ENCODE measurements around the gene UVRAG.

- TF ChIP-seq, protein P1, sequence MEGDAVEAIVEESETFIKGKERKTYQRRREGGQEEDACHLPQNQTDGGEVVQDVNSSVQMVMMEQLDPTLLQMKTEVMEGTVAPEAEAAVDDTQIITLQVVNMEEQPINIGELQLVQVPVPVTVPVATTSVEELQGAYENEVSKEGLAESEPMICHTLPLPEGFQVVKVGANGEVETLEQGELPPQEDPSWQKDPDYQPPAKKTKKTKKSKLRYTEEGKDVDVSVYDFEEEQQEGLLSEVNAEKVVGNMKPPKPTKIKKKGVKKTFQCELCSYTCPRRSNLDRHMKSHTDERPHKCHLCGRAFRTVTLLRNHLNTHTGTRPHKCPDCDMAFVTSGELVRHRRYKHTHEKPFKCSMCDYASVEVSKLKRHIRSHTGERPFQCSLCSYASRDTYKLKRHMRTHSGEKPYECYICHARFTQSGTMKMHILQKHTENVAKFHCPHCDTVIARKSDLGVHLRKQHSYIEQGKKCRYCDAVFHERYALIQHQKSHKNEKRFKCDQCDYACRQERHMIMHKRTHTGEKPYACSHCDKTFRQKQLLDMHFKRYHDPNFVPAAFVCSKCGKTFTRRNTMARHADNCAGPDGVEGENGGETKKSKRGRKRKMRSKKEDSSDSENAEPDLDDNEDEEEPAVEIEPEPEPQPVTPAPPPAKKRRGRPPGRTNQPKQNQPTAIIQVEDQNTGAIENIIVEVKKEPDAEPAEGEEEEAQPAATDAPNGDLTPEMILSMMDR (IDR thresholded peaks at IDR 0.05): no peak
- no peak for TF ChIP-seq EZH2 (IDR thresholded peaks at IDR 0.05; ENCODE audit: borderline replicate concordance, insufficient read depth, low read depth, low read length, poor library complexity, severe bottlenecking)
Observed at GRCh38 chr11:76047231-76047630, 232.2 kb downstream of the UVRAG start.
